ENCODE data around the gene SUN5.

The SUN5 gene

GRCh38 chr20:33012327-33013189, 8.3 kb upstream of the SUN5 start:
- DNase-seq = no peak

GRCh38 chr20:33010674-33011449, 6.6 kb upstream of the SUN5 start:
- no peak for DNase-seq

- DNase-seq = no peak
Measured at GRCh38 chr20:33010133-33010504, 5.9 kb upstream of the SUN5 start.

- DNase-seq = no peak
Measured at GRCh38 chr20:33009214-33010132, 5.2 kb upstream of the SUN5 start.

- DNase-seq = no peak
Measured at GRCh38 chr20:33008336-33009213, 4.3 kb upstream of the SUN5 start.

- DNase-seq = no peak
Measured at GRCh38 chr20:33007376-33008335, 3.4 kb upstream of the SUN5 start, which contains the start of gene BPIFB2. Gene BPIFB2 (plus strand): TSS chr20:33007704. CDS start chr20:33008575, 871 bp downstream.

GRCh38 chr20:33006776-33007375, 2.6 kb upstream of the SUN5 start:
- DNase-seq = no peak

- no peak for DNase-seq
Measured at GRCh38 chr20:33005908-33006775, 1.9 kb upstream of the SUN5 start.

- DNase-seq = no peak
Measured at GRCh38 chr20:33005132-33005566, 916 bp upstream of the SUN5 start.

- no peak for DNase-seq
Measured at GRCh38 chr20:33002087-33002808, 2.0 kb downstream of the SUN5 start.

- DNase-seq = no peak
Measured at GRCh38 chr20:33000802-33001466, 3.3 kb downstream of the SUN5 start.

GRCh38 chr20:32999603-33000250, 4.5 kb downstream of the SUN5 start:
- no peak for DNase-seq

- DNase-seq = no peak
Measured at GRCh38 chr20:32997431-32997830, 6.8 kb downstream of the SUN5 start.

GRCh38 chr20:32995802-32996201, 8.4 kb downstream of the SUN5 start:
- no peak for DNase-seq

GRCh38 chr20:32993496-32994050, 10.7 kb downstream of the SUN5 start:
- no peak for DNase-seq

- DNase-seq = no peak
Measured at GRCh38 chr20:32991792-32992641, 12.2 kb downstream of the SUN5 start.

All from NCI-H1417 treated with DMSO at 0.1 percent for 48 hours (cell line).